Gastrocnemius medialis (tissue), 4 donors: ENCODE results near the gene GAR1. TPM values are rescaled to one million over a fixed set of nuclear protein-coding genes. Genes with fewer than 3 reads are reported as not detected.

Source experiments
- ATAC-seq, 2 donors: fragments of 150-250 bp; one replicate each; pipeline ENCODE4 v1.9.1; 2016
- DNase-seq, 2 donors: peaks; one replicate each; pipeline ENCODE4 v3.0.0-alpha.2; 2019
- H3K27ac ChIP-seq, 4 donors: fragments of 200-600 bp; sonication (generic); 1 replicate in 1 of 4; 2 replicates in 3 of 4; pipeline ENCODE4 v1.5.1; 2016 to 2018; ENCODE audit warnings: mild to moderate bottlenecking in 2 of 4, moderate library complexity in 1 of 4
- H3K27me3 ChIP-seq, 3 donors: fragments of 200-600 bp; sonication (generic) in 2 of 3; 1 replicate in 1 of 3; 2 replicates in 2 of 3; pipeline versions ENCODE4 v1.5.1 to v1.6.0; 2016 to 2019; ENCODE audit warnings: mild to moderate bottlenecking in 1 of 3, moderate library complexity in 1 of 3
- H3K36me3 ChIP-seq, 2 donors: fragments of 200-600 bp; sonication (generic) in 1 of 2; one replicate each; pipeline ENCODE4 v1.5.1; 2017 to 2018
- H3K4me1 ChIP-seq, 2 donors: fragments of 200-600 bp; sonication (generic) in 1 of 2; one replicate each; pipeline ENCODE4 v1.5.1; 2016 to 2017; ENCODE audit warnings: mild to moderate bottlenecking in 2 of 2
- H3K4me3 ChIP-seq, 4 donors: fragments of 200-600 bp; sonication (generic) in 3 of 4; 1 replicate in 1 of 4; 2 replicates in 3 of 4; pipeline ENCODE4 v1.5.1; 2016 to 2019; ENCODE audit warnings: mild to moderate bottlenecking in 2 of 4
- H3K9me3 ChIP-seq, 3 donors: fragments of 200-600 bp; sonication (generic) in 2 of 3; 1 replicate in 1 of 3; 2 replicates in 2 of 3; pipeline ENCODE4 v1.5.1; 2016 to 2019
- CTCF ChIP-seq, 5 experiments: fragments of 450-650 bp in 3 of 5; fragments of 200-600 bp in 2 of 5; sonication (generic) in 2 of 5; IDR thresholded peaks in 4 of 5; conservative IDR thresholded peaks in 1 of 5; 1 replicate in 4 of 5; 2 replicates in 1 of 5; pipeline ENCODE4 v1.5.1; 2016 to 2019; ENCODE audit warnings: antibody characterized with exemption in 5 of 5, mild to moderate bottlenecking in 3 of 5, moderate library complexity in 3 of 5
- POLR2A ChIP-seq, 2 donors: fragments of 450-650 bp; IDR thresholded peaks; one replicate each; pipeline ENCODE4 v1.6.1; 2017; ENCODE audit warnings: antibody characterized with exemption in 2 of 2, mild to moderate bottlenecking in 2 of 2, moderate library complexity in 2 of 2
- in situ Hi-C, 4 donors: fragments of 200-750 bp; cut with MboI; loops; one replicate each; pipeline versions ENCODE4 v1.15.0 to v1.8.0; 2017; ENCODE audit warnings: low sequenced_read_pairs in 4 of 4
- intact Hi-C: fragments of 100-400 bp; cut with DNase I; formaldehyde crosslinking; loops from one replicate; pipeline ENCODE4 v1.15.1; 2023; ENCODE audit warnings: low total_unique reads
- total RNA-seq, 4 donors: library from RNA; depleted of rRNA; stranded (reverse); fragments of >200 nt; gene quantifications; one replicate each; pipeline versions ENCODE4 v1.1.0 to v1.2.3, GENCODE V29; 2016

GAR1 gene
- total RNA-seq, 4 donors from 2014 or later: 2.8 to 7.2 (median 3.5) TPM

- H3K9me3 ChIP-seq: no peaks in the 10 kb centered on the region
- H3K36me3 ChIP-seq: no peaks in the 10 kb centered on the region
- in situ Hi-C loops (no loop called here), intact Hi-C loops (no loop called here)
- TF ChIP-seq CTCF (IDR thresholded peaks at IDR 0.05 in 4 of 5, conservative IDR thresholded peaks at IDR 0.05 in 1 of 5): no peak
- TF ChIP-seq POLR2A (IDR thresholded peaks at IDR 0.05): no peak
- no peaks in the 10 kb centered on the region for H3K4me1 ChIP-seq
- ATAC-seq (no peak), DNase-seq (no peak)
- H3K27ac ChIP-seq: no peak overlapping the region
- no peak overlapping the region for H3K4me3 ChIP-seq
- H3K27me3 ChIP-seq: no peaks in the 10 kb centered on the region
These were observed 45.7 kb downstream of the GAR1 start for GRCh38 chr4:109861271-109861670.

- no peak for TF ChIP-seq CTCF (IDR thresholded peaks at IDR 0.05 in 4 of 5, conservative IDR thresholded peaks at IDR 0.05 in 1 of 5)
- TF ChIP-seq POLR2A (IDR thresholded peaks at IDR 0.05): no peak
- Histone ChIP-seq H3K4me3 (no peak overlapping the region), H3K36me3 (no peaks in the 10 kb centered on the region), H3K4me1 (no peaks in the 10 kb centered on the region), H3K27ac (no peak overlapping the region), H3K27me3 (no peaks in the 10 kb centered on the region), H3K9me3 (no peaks in the 10 kb centered on the region)
- ATAC-seq (no peak), DNase-seq (no peak)
- in situ Hi-C loops: no loop called here
- intact Hi-C loops: no loop called here
These were observed 46.5 kb downstream of the GAR1 start for GRCh38 chr4:109861916-109862511.

GRCh38 chr4:109864134-109864533 lies 48.6 kb downstream of the GAR1 start:
- intact Hi-C loops: no loop called here
- ATAC-seq: no peak
- Histone ChIP-seq H3K4me3 (no peak overlapping the region), H3K36me3 (no peaks in the 10 kb centered on the region), H3K27me3 (no peaks in the 10 kb centered on the region), H3K4me1 (no peaks in the 10 kb centered on the region), H3K9me3 (no peaks in the 10 kb centered on the region), H3K27ac (no peak overlapping the region)
- TF ChIP-seq CTCF (IDR thresholded peaks at IDR 0.05 in 4 of 5, conservative IDR thresholded peaks at IDR 0.05 in 1 of 5) (no peak), POLR2A (IDR thresholded peaks at IDR 0.05) (no peak)
- no peak for DNase-seq
- in situ Hi-C loops: no loop called here

- peaks cover 0 to 15% of the 10 kb centered on the region in 2 donors for H3K4me1 ChIP-seq
- no peaks in the 10 kb centered on the region for H3K36me3 ChIP-seq
- no peaks in the 10 kb centered on the region for H3K9me3 ChIP-seq
- TF ChIP-seq POLR2A (IDR thresholded peaks at IDR 0.05) (no peak), CTCF (IDR thresholded peaks at IDR 0.05 in 4 of 5, conservative IDR thresholded peaks at IDR 0.05 in 1 of 5) (no peak)
- DNase-seq: no peak
- H3K27me3 ChIP-seq: no peaks in the 10 kb centered on the region
- no peak for ATAC-seq
- no peak overlapping the region for H3K27ac ChIP-seq
- in situ Hi-C loops: no loop called here
- intact Hi-C loops: no loop called here
- no peak overlapping the region for H3K4me3 ChIP-seq
These were observed 54.5 kb downstream of the GAR1 start for GRCh38 chr4:109870061-109870460.

GRCh38 chr4:109872065-109872464 lies 56.5 kb downstream of the GAR1 start:
- Histone ChIP-seq H3K36me3 (no peaks in the 10 kb centered on the region), H3K9me3 (no peaks in the 10 kb centered on the region), H3K27me3 (no peaks in the 10 kb centered on the region), H3K27ac (no peak overlapping the region), H3K4me3 (no peak overlapping the region), H3K4me1 (peaks cover 0 to 16% of the 10 kb centered on the region in 2 donors)
- no peak for DNase-seq
- TF ChIP-seq CTCF (IDR thresholded peaks at IDR 0.05 in 4 of 5, conservative IDR thresholded peaks at IDR 0.05 in 1 of 5) (no peak), POLR2A (IDR thresholded peaks at IDR 0.05) (no peak)
- in situ Hi-C loops: no loop called here
- intact Hi-C loops: no loop called here
- ATAC-seq: no peak
